A673 (cell line): ENCODE results near the gene TRAM2. TPM values are rescaled to one million over a fixed set of nuclear protein-coding genes. Genes with fewer than 3 reads are reported as not detected.
A peak's percentile ranks its signal among the peaks of the same experiment; 100 is the strongest.

Source experiments
- BruUV-seq: library from RNA; stranded (reverse); fragments of 400-500 nt; replicated peaks from 2 replicates; lab custom pipeline; 2021; lab: Mats Ljungman, UMichigan
- CTCF ChIA-PET: fragments of 300-600 bp; sonication (Branson Sonifier 250); formaldehyde crosslinking; loops from one replicate; lab custom pipeline; 2022; ENCODE audit warnings: antibody characterized with exemption; lab: Charles Lee
- POLR2A ChIA-PET: fragments of 300-600 bp; sonication (Branson Sonifier 250); formaldehyde crosslinking; loops from one replicate; lab custom pipeline; 2022; ENCODE audit warnings: antibody characterized with exemption; ENCODE audit not compliant: low non-redundant PET; lab: Charles Lee
- DNase-seq: peaks from one replicate; pipeline ENCODE4 v3.0.0-alpha.2; 2015; ENCODE audit warnings: low spot score
- H3K27ac ChIP-seq: fragments of 200-600 bp; sonication (generic); 2 replicates; pipeline ENCODE4 v1.5.1; 2016; ENCODE audit warnings: mixed run types, low read depth, mild to moderate bottlenecking, mixed read lengths, antibody characterized with exemption, low read length; ENCODE audit not compliant: poor library complexity, severe bottlenecking
- H3K27me3 ChIP-seq: fragments of 200-600 bp; sonication (generic); replicated peaks from 2 replicates; pipeline ENCODE4 v1.6.1; 2017; ENCODE audit warnings: mixed run types, low read depth, mild to moderate bottlenecking, mixed read lengths, antibody characterized with exemption, low read length; ENCODE audit not compliant: insufficient read depth, poor library complexity
- H3K36me3 ChIP-seq: fragments of 200-600 bp; sonication (generic); 2 replicates; pipeline ENCODE4 v1.6.1; 2016; ENCODE audit warnings: mixed run types, mild to moderate bottlenecking, mixed read lengths, antibody characterized with exemption, low read length; ENCODE audit not compliant: insufficient read depth, poor library complexity, severe bottlenecking
- H3K4me1 ChIP-seq: fragments of 200-600 bp; sonication (generic); 2 replicates; pipeline ENCODE4 v1.6.1; 2017; ENCODE audit warnings: mixed run types, mild to moderate bottlenecking, mixed read lengths, antibody characterized with exemption, low read length; ENCODE audit not compliant: insufficient read depth, poor library complexity, severe bottlenecking
- H3K4me3 ChIP-seq: fragments of 200-600 bp; sonication (generic); 2 replicates; pipeline ENCODE4 v1.5.1; 2016; ENCODE audit warnings: low read depth, mixed run types, mild to moderate bottlenecking, mixed read lengths, low read length; ENCODE audit not compliant: poor library complexity, severe bottlenecking
- H3K9me3 ChIP-seq: fragments of 200-600 bp; sonication (generic); 2 replicates; pipeline ENCODE4 v1.6.1; 2016; ENCODE audit warnings: mixed run types, low read depth, mild to moderate bottlenecking, mixed read lengths, antibody characterized with exemption, low read length; ENCODE audit not compliant: poor library complexity, severe bottlenecking
- CTCF ChIP-seq: fragments of 300-800, 200-600 bp; sonication (generic); conservative IDR thresholded peaks from 2 replicates; pipeline ENCODE4 v1.5.1; 2017; ENCODE audit warnings: low read depth, mild to moderate bottlenecking, antibody characterized with exemption, low read length, moderate library complexity, mixed read lengths
- EZH2 ChIP-seq: fragments of 200-600 bp; sonication (generic); IDR thresholded peaks from 2 replicates; pipeline ENCODE4 v1.6.1; 2017; ENCODE audit warnings: borderline replicate concordance, low read depth, mild to moderate bottlenecking, mixed read lengths, antibody characterized with exemption, low read length; ENCODE audit not compliant: poor library complexity, severe bottlenecking
- intact Hi-C: fragments of 100-400 bp; cut with micrococcal nuclease; formaldehyde crosslinking; loops from one replicate; pipeline ENCODE4 v1.10.0; 2022; ENCODE audit not compliant: unreplicated experiment
- total RNA-seq: library from RNA; stranded (reverse); gene quantifications from 2 replicates; pipeline ENCODE4 v1.2.3, GENCODE V29; 2021

TRAM2 gene
- total RNA-seq, 1 experiment from 2014 or later = 21.9 TPM

GRCh38 chr6:52514514-52514913 is 62.3 kb downstream of the TRAM2 start:
- POLR2A ChIA-PET = no interaction called here
- Histone ChIP-seq H3K27me3 (no peaks in the 10 kb centered on the region), H3K4me3 (no peak overlapping the region), H3K9me3 (no peaks in the 10 kb centered on the region), H3K36me3 (no peaks in the 10 kb centered on the region), H3K4me1 (peaks cover 20% of the 10 kb centered on the region), H3K27ac (no peak overlapping the region)
- intact Hi-C loops = no loop called here
- CTCF ChIA-PET = no interaction called here
- DNase-seq = peak; percentile 34
- TF ChIP-seq EZH2 (no peak), CTCF (no peak)
- no TSS peak for BruUV-seq

GRCh38 chr6:52513896-52514295 is 63.0 kb downstream of the TRAM2 start:
- Histone ChIP-seq H3K27me3 (no peaks in the 10 kb centered on the region), H3K4me1 (peaks cover 20% of the 10 kb centered on the region), H3K4me3 (no peak overlapping the region), H3K36me3 (no peaks in the 10 kb centered on the region), H3K9me3 (no peaks in the 10 kb centered on the region), H3K27ac (no peak overlapping the region)
- POLR2A ChIA-PET = no interaction called here
- BruUV-seq = no TSS peak
- TF ChIP-seq EZH2 (no peak), CTCF (no peak)
- CTCF ChIA-PET = no interaction called here
- intact Hi-C loops = no loop called here
- DNase-seq = no peak

GRCh38 chr6:52513464-52513863 is 63.4 kb downstream of the TRAM2 start:
- no peak for DNase-seq
- Histone ChIP-seq H3K4me3 (no peak overlapping the region), H3K4me1 (peaks cover 20% of the 10 kb centered on the region), H3K27me3 (no peaks in the 10 kb centered on the region), H3K9me3 (no peaks in the 10 kb centered on the region), H3K27ac (no peak overlapping the region), H3K36me3 (no peaks in the 10 kb centered on the region)
- CTCF ChIA-PET = no interaction called here
- intact Hi-C loops = no loop called here
- POLR2A ChIA-PET = no interaction called here
- no peak for TF ChIP-seq CTCF
- TF ChIP-seq EZH2 = no peak
- BruUV-seq = no TSS peak
